Occipital lobe (tissue), 2 donors: ENCODE results near the gene KCNH6. TPM values are rescaled to one million over a fixed set of nuclear protein-coding genes. Genes with fewer than 3 reads are reported as not detected.

Experiments used
- DNase-seq: peaks from one replicate; lab custom pipeline; 2025; lab: John Stamatoyannopoulos, UW
- total RNA-seq: library from RNA; depleted of rRNA; stranded (reverse); fragments of >200 nt; gene quantifications from one replicate; pipeline ENCODE4 v1.2.3, GENCODE V29; 2014

The KCNH6 gene
- total RNA-seq, 1 donor from 2014 or later: 0.16 TPM

DNA sequence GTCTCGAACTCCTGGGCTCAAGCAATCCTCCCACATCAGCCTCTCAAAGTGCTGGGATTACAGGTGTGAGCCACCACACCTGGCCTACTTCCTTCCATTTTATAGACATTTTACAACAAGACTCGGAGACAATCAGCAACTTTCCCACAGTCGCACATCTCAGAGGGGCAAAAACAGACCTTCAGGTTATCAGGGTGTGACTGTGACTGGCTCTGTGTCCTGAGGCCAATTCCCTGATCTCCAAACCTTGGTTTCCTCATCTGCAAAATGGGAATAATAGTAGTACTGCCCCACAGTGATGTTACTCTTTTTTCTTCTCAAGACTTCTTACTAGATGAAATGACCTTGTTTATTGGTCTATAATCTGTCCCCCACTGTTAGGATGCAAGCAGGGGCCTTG is 10.8 kb upstream of the KCNH6 start:
- no peak for DNase-seq

DNA sequence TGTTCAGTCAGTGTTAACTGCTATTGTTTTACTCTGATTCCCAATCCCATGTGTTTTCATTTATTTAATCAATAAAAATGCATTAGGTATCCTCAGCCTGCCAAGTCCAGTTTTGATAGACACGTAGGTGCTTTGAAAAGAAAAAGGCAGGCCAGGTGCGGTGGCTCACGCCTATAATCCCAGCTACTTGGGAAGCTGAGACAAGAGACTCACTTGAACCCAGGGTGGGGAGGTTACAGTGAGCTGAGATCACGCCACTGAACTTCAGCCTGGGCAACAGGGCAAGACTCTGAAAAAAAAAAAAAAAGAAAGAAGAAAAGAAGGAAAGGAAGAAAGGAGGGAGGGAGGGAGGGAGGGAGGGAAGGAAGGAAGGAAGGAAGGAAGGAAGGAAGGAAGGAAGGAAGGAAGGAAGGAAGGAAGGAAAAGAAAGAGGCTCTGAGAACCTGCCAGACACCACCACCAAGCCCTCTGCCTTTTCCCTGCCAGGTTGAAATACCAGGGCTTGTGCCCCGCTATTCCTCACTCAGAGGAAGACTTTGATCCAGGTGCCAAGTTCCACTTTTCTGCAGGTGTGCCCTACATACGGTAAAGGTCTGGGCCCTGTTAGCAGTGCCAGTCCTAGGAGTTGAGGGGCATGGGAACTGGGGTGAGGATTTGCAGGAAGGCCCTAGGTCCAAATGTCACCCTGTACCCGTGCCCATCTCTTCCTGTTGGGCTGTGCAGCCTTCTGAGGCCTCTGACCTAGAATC is 10.1 kb upstream of the KCNH6 start:
- no peak for DNase-seq

DNA sequence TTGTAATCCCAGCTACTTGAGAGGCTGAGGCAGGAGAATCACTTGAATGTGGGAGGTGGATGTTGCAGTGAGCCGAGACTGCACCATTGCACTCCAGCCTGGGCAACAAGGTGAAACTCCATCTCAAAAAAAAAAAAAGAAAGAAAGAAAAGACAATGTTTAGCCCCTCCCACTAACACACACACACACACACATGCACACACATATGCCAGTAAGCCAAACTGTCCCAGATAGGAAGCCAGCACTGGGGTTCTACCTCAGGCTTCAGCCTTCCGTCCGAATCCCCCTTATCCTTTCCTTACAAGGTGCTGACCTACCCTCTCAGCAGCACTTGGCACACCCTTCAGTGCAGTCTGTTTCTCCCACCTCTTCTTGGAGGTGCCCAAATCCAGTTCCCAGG is 8.7 kb upstream of the KCNH6 start:
- no peak for DNase-seq

DNA sequence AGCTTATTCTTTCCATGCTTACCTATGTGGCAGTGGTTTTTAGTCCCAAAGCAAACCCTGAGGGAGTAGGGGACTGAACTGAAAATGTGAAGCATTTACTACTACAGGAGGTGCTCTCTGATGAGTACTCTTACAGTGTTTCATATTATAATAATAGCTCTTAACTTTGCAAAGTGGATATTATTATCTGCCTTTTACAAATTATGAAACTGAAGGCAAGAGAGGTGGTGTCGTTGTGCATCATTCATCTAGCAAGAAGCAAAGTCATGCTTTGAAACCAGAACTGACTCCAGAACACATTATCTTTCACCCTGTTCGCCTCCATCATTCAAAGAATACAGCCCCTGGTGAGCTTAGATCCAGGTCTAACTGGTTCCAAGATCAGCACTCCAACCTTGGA is 8.2 kb upstream of the KCNH6 start:
- no peak for DNase-seq

DNA sequence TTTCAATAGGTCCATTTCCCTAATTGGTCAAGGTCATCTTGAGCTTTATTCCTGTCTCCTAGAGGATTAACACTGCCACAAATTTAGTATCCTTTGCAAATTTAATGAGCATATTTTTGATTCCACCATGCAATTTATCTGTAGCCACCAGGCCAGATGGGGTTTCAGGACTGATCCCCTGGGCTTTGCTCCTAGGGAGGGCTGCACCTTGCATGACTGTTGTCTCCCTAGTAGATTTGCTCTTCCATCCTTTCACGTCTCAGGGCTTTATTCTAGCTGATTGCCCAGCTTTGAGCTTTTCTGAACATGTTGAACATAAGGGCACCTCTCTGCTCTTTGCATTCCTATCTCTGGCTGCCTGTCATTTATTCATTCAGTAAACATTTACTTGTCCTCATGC is 7.7 kb upstream of the KCNH6 start:
- DNase-seq: no peak

DNA sequence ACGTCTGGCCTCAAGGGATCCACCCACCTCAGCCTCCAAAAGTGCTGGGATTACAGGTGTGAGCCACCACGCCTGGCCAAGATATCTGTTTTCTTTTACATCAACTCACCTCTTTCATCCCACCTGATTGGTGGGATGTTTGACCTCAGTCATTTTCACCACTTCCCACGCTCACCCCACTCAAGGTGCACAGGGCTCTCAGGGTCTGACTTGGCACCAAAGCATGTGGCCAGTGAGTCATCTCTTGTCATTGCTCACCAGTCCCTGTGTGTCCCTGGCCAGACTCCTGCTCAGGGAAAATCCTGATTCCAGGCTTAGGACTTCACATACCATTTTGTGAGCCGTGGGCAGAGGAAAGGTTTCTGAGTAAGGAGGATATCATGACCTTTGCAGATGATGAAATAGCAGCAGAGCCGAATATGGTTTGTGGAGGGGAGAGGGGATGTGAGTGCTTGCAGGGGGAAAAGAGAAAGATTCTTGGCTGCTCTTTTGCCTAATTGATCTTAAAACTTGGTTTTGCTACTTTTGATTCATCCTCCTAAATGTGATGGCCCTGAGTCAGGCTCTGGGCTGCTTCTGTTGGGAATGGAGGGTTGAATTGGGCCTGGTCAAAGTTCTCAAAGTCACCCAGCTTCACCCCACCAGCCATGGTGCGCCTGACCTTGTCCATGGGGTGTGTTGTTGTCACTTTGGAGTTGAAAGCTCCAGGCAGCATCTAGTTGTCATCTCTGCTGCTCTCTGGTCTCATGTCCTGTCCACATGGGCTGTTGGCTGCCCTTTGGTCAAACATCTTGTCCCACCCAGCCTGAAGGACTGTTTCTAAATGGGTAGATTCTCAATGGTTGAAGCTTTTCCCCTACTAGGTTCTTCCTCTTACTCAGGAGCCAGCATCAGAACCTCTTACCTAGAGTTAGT is 6.0 kb upstream of the KCNH6 start:
- DNase-seq: no peak

DNA sequence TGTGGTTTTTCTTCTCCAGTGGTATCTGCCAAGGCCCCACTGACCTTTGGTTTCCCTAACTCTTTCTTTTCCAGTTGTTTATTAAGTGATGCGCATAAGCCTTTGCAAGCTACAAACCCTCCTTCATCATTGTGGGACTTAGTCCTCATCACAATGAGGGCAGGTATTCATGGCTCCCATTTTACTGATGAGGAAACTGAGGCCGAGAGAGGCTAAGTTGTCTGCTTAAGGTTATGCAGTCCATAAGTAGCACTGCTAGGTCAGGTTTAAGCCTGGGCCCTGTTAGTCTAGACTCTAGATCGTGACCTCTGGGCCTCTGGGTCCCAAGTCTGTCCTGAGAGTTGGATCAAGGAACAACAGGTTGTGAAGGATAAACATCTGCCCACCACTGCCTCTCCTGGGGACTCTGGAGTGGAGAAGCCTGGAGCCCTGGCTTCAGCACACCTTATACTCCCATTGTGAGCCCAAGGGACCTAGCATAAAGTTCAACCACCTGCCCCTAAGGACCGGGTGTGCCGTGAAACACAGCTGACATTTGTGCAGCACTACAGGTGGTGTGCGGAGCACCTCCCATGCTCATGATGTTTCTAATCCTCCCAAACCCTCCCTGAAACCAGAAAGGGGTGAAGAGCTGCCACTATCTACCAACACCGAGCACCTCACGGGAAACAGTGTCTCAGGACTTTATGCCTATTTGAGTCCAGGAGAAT is 5.2 kb upstream of the KCNH6 start:
- no peak for DNase-seq

DNA sequence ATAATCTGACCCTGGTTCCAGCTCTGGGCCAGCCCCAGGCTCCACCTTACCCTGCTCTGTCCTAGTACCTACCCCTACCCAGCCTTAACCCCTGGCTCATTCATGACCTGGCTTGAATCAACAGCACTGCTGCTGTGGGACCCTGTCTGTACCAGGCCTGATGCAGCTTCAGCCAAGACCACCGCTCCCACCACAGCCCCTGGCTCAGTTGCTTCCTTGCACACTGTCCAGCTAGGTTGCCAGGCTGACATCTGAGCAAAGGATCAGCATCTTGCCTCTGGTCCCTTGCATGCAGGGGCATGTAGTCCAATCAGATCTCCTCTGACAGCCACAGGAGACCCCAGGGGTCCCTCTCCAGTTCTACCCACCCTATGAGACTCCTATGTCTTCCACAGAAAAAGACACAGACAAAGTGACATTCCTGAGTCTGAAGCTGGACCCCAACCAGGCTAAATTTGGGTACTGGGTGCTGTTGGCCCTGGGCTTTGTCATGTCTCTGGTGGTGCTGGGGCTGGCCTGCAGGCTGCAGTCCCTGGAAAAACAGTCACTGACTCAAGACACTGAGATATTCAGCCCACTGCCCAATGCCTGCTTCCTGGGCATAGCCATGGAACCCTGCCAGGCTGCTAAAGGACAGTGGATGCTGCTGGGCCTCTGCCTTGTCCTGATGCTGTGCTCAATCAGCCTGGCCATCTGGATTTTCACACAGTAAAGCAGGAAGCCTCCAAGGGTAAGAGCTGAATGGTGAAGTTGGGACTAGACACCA is 3.9 kb upstream of the KCNH6 start:
- DNase-seq: no peak

DNA sequence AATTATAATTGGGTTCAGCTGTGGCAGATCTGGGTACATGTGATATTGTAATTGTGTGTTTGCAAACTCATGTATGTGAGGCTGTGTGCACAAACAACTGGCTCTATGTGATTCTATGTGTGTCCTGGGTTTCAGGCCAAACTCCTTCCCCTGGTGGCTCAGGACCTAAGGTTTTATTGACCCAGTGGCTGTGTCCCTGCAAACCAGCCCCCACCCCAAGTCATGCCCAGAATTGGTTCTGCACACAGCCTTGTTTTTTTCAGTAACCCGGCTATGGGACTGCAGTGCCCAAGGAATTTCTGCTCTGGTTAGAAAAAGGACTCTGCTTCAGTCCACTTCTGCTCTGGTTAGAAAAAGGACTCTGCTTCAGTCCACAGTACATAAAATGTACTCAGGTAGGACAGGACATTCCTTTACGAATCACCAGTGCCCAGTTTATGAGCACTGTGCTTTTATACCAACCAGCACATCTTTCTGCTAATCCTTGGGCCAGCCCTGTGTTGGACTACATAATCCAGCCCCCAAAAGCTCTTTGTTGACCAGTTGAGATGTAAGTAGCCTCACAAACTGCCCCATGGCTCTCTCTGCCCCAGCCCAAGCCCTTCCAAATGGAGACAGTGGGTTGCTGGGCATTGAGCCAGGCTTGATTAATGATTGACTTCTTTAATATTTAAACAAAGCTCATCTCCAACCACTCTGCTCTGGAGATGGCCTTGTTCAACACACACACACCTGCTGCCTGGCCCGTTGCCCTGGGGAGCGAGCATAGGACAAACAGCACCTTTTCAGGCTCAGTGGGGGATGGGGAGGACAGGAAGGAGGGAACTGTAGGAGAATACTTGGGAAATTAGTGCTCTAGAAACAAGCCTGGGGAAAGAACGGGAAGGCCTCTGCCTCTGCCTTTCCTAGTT is 2.9 kb upstream of the KCNH6 start:
- no peak for DNase-seq

DNA sequence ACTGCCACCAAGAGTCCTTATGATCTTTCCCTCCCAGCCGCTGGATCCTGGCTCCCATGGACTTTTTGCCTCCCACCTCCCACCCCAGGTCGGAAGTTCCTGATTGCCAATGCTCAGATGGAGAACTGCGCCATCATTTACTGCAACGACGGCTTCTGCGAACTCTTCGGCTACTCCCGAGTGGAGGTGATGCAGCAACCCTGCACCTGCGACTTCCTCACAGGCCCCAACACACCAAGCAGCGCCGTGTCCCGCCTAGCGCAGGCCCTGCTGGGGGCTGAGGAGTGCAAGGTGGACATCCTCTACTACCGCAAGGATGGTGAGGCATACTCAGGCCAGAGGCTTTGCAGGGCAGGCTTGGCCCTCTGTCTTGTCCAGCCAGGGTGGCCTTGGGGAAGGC is 893 bp downstream of the KCNH6 start:
- DNase-seq: no peak

DNA sequence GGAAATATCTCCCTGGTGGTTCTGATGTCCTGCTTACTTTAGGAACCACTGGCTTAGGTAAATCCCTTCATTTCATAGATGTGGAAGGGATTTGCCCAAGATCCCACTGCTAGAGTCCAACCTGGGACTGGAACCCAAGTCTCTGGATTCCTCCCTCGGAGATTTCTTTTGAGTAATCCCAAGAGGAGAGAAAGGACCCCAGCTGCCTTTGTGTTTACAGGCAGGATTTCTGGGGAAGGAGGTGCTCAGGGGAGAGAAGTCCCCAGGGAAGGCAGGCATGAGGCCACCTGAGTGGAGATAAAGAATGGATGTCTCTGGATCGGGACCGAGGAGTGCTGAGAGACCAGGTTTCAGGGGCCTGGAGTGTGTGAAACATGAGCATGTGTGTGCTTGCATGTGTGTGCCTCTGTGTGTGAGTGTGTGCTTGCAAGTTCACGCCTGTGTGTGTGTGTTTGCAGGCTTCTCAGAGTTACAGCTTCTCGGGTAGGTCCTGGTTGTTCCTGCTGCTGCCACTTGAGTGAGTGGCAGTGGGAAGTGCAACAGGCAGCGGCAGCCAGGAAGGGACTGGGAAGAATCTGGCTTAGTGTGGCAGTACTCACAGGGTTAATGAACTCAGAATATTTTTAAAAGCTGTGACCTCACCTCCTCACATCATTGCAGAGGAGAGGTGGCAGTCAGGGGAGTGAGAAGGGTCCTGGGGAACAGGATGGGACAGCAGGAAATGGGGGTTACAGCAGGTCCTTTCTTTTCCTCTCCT is 2.2 kb downstream of the KCNH6 start:
- no peak for DNase-seq

DNA sequence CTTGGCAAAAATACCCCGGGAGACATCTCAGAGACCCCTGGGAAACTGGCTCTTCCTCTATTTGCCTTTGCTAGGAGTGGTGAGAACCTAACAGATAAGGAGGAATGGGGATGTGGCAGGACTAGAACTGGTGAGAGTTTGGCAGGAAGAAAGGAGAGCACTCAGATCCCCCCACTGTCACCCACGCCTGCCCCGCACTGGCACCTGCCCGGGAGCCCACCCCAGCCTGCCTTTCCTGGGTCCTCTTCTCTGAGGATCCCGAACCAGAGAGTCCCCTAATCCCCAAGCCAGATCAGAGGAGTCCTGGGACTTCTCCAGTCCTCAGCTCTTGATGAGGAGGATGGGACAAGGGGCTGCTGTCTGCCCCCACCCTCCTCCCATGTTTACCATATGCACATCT is 3.7 kb downstream of the KCNH6 start:
- no peak for DNase-seq

DNA sequence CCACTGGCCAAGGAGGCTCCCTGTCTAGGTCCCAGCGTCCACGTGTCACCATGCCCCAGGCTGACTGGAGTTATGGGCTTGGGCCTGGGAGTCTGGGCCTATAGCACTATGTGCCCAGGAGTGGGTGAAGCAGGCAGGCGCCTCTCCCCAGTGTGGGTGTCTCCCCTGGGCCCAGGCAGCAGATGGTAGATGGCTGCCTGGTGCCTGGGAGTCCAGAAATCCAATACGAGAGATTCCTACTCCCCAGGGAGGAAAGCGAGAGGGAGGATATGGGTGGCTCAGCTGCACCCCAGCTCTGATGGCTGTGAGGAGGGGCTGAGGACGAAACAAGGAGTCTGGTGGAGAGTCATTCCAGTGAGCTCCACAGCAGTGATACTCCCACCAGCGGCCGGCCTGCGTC is 5.0 kb downstream of the KCNH6 start:
- DNase-seq: no peak

DNA sequence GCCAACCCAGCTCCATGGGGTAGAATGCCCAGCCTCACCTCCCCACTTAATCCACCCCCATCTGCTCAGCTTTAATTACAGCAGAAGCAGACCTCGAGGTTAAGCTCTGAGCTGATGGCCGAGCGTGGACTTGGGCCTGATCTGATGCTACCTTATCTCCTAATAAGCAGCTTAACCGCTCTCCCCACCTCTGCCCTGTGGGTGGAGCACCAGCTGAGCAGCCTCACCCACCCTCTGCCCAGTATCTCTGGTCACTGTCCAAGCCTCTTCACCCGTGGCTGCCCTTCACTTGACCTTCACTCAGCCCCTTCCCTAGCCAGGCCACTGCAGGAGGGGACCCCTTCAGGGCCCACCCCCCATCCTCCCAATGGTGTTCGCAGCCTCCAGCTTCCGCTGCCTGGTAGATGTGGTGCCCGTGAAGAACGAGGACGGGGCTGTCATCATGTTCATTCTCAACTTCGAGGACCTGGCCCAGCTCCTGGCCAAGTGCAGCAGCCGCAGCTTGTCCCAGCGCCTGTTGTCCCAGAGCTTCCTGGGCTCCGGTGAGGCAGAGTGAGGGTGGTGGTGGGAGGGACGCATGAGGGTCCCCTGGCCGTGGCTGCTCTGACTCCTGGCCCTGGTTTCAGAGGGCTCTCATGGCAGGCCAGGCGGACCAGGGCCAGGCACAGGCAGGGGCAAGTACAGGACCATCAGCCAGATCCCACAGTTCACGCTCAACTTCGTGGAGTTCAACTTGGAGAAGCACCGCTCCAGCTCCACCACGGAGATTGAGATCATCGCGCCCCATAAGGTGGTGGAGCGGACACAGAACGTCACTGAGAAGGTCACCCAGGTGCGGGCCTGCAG is 6.8 kb downstream of the KCNH6 start:
- no peak for DNase-seq

DNA sequence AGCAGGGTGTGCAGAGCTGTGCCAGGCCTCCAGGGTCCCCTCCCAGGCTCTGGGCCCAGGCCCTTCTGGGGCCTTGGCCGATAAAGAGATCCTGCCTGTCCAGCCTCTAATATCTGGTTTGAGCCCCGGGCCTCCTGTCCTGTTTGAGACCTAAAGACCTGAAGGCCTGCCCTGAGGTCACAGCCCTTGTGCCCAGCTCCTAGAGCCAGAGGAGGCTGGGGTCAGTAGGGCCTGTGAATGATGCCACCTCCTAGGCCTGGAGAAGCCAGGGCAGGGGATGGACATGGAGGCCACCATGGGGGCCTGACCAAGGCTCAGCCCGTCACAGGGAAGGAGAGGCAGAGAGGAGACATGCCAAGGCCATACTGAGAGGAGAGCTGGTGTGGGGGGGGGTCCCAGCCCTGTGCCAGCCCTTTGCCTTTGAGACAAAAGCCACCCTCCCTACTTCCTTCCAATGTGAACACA is 7.4 kb downstream of the KCNH6 start:
- DNase-seq: no peak

DNA sequence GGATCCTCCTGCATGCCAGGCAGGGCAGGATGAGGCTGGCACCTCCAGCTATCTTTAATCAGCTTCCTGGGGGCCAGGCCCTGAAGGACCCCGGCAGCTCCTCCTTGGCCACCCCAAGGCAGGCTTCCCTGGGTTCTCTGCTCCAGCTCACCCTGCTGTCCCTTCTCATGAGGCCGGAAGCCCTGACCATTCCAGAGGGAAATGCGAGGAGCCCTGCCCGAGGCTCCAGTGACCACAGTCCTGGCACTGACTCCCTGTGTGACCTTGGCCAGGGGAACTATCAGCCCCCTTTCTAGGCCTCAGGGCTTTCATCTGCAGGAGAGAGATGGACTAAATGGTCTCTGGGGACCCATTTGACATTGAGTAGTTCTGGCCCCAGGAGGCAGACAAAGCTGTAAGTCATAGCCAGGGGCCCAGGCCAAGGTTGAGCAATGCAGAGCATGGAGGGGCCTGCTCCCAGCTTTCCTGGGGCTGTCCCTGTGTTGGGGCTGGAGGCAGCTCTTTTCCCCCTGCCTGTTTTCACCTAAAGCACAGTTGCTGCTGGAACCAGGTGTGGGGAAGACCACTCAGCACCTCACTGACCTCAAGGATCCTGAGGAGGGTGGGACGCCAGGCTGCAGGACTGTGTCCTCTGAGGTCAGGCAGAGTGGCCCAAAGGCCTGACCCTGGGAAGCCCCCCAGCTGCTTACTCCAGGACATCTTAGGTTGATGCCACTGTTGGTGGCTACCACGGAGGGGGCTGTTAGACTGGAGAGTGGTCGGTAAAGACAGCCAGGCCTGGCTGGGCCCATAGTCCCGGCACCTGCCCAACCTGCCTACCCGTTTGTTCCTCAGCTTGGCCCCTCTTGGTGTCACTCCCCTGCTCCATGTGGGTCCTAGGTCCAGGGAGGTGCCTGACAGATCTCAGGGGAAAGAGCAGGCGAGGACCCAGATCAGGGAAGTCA is 8.1 kb downstream of the KCNH6 start:
- no peak for DNase-seq

DNA sequence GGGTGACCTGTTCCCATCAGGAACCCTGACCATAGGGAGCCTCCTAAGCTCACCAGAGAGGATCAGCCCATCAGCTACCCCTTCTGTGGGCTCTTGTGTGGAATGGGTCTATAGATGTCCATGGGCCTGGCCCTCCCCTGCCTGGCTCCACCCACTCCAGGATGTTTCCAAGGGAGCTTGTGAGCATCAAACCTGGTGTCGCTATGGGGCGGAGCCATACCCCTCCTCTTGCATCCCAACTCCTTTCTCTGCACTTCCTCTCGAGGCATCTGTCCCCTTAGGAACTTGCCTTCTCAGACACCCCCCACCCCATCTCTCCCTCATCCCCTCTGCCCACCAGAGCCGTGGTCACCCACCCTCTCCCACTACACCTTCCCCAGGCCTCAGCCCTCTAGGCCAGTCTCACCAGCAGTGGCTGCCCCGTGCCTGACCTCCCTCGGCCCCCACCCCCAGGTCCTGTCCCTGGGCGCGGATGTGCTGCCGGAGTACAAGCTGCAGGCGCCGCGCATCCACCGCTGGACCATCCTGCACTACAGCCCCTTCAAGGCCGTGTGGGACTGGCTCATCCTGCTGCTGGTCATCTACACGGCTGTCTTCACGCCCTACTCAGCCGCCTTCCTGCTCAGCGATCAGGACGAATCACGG is 10.4 kb downstream of the KCNH6 start:
- DNase-seq: no peak
